Stimulated activated CD4-positive, alpha-beta T cell treated with anti-CD3 and anti-CD28 coated beads, Interleukin-12 subunit alpha, Interleukin-12 subunit beta, amount 100 ng/mL, for 4 hours (primary cell): ENCODE data around the gene HDAC4.
"Not testable (repeated sequence)": the region's sequence is repeated elsewhere in the genome, so short reads cannot be mapped to it uniquely, and the experiment has no call there.

ENCODE experiments used
- DNase-seq: peaks from one replicate; pipeline ENCODE4 v3.0.0-alpha.2; 2020

Gene HDAC4

GRCh38 chr2:239178484-239178883 lies 222.3 kb downstream of the HDAC4 start:
- no peak for DNase-seq

GRCh38 chr2:239177908-239178307 lies 222.9 kb downstream of the HDAC4 start:
- no peak for DNase-seq

GRCh38 chr2:239177325-239177724 lies 223.5 kb downstream of the HDAC4 start:
- no peak for DNase-seq

- not testable (repeated sequence) for DNase-seq
These were observed 224.5 kb downstream of the HDAC4 start for GRCh38 chr2:239176138-239176803.

GRCh38 chr2:239175181-239175580 lies 225.6 kb downstream of the HDAC4 start:
- no peak for DNase-seq

- DNase-seq, result no peak
These were observed 227.5 kb downstream of the HDAC4 start for GRCh38 chr2:239173301-239173700.

- DNase-seq, result no peak
These were observed 229.2 kb downstream of the HDAC4 start for GRCh38 chr2:239171643-239172042.

GRCh38 chr2:239169311-239170048 lies 231.3 kb downstream of the HDAC4 start:
- no peak for DNase-seq

GRCh38 chr2:239168575-239168974 lies 232.2 kb downstream of the HDAC4 start:
- no peak for DNase-seq

GRCh38 chr2:239167766-239168444 lies 232.9 kb downstream of the HDAC4 start:
- DNase-seq, result no peak

GRCh38 chr2:239167011-239167673 lies 233.7 kb downstream of the HDAC4 start:
- DNase-seq, result no peak

- no peak for DNase-seq
These were observed 234.5 kb downstream of the HDAC4 start for GRCh38 chr2:239166201-239166834.

- no peak for DNase-seq
These were observed 235.5 kb downstream of the HDAC4 start for GRCh38 chr2:239165206-239165831.

GRCh38 chr2:239164335-239164871 lies 236.4 kb downstream of the HDAC4 start:
- DNase-seq, result no peak

- no peak for DNase-seq
These were observed 237.0 kb downstream of the HDAC4 start for GRCh38 chr2:239163688-239164334.

GRCh38 chr2:239162976-239163687 lies 237.7 kb downstream of the HDAC4 start:
- no peak for DNase-seq

GRCh38 chr2:239162141-239162821 lies 238.5 kb downstream of the HDAC4 start:
- DNase-seq, result no peak

GRCh38 chr2:239161711-239162140 lies 239.1 kb downstream of the HDAC4 start:
- no peak for DNase-seq

- no peak for DNase-seq
These were observed 240.3 kb downstream of the HDAC4 start for GRCh38 chr2:239160226-239161143.
